HS-5 (cell line): ENCODE measurements around the gene SUFU.
A peak's percentile ranks its signal among the peaks of the same experiment; 100 is the strongest.

ENCODE experiments used
- DNase-seq: peaks from one replicate; pipeline ENCODE4 v3.0.0-alpha.2; 2012; ENCODE audit warnings: low read depth

Gene SUFU

DNA sequence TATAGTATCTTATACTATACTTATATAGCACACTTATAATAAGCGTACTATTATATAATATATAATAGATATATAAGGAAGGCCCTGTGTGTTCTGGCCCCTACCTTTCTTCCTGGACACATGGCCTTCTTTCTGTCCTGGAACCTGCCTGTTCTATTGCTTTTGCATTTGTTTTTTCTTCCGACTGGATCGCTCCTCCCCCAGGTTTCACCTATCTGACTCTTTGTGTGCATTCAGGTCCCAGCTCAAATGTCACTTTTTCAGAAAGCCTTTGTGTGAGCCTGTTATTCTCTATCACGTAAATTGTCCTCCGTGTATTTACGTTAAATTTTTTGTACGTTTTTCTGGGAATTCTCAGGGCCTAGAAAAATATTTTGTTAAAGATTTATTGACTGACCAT, 137.6 kb downstream of the SUFU start:
- no peak for DNase-seq

DNA sequence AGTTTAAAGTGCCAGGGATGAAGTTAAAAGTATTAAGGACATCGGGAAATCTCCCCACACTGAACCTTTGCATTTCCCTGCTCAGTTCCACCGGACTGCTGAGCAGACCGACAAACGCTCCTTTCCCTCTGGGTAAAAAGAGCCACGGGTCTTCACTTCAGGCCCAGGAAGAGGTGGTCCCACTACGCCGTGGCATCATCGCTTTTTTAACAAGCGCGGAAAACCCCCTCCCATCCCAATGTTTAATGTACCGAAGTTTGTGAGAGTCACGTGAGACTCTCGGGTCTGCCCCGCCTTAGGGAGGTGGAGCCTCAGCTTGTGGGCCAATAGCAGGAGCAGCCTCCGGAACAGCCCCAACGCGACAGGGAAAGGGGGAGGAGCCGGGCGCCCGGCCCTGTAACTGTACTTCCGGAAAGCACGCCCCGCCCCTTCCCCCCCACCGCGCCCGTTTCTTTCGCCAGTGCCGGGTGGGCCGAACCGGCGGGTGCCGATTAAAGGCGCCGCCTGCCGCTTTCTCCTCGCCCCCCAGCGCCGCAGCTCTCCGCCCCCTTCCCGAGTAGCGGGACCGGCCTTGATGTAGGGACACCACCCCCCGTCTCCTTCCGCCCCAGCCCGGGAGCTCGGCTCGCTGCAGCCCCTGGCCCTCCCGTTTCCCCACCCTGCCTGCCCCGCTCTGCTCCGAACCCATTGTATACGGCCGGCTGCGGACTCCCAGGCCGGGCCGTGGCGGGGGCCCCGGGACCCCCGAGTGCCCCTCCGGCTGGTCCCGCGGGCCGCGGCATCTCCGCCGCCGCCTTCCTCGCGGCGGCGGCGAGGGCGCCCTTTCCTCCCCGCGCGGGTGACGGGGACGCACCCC, 138.3 kb downstream of the SUFU start:
- peak; percentile 82 for DNase-seq

DNA sequence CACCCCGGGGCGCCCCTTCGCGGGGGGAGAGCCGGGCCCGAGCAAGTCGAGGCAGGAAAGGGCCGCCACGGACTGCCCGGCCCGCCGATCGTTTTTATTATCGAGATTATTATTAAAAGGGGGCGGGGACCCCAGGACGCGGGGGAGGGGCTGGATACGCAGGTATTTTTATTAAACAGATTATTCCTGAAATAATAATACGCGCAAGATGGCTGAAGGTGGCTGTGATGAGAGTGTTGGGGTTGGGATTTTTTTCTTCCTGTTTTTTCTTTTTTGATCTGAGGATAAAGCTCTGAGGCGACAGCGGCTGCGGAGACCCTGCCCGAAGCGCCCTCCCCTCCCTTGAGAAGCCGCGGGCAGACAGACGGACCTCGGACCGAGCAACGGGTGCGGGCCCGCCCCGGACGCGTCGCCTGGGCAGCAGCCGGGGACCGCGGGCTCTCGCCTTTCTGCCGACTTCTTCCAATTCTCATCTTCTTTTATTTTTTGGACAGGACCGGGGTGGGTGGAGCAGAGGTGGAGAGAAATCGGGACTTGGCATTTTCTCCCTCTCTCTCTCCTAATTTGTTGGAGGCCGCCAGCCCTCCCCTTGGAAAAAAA, 139.1 kb downstream of the SUFU start:
- no peak for DNase-seq

DNA sequence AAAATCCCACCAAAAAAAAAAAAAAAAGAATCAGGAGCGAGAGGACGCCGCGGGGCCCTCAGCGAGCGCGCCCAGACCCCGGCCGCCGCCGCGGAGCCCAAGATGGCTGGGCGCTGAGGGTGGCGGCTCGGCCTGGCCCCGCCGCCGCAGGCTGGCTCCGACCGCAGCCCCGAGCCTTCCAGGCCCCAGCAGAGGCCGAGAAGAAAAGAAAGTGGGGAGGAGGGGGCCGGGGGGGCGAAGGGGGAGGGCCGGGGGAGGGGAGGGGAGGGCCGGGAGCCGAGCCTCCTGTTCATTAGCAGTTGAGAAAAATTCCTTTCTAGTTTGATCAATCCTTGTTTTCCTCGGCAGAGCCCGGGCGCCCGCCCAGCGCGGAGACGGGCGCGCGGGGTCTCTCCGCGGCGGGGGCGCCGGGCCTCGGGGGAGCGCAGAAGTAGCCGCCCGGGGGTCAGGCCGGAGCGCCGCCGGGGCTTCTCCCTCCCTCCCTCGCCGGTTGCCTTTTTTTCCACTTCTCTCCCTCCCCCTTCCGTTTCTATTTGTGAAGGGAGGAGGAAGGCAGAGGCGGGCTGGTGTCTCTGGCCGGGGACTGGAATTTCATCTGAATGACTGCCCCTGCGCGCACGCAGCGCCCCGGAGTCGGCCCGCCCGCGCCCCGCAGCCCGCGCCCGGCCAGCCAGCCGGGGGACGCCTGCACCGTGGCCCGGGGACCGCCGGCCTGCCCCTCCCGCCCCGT, 139.7 kb downstream of the SUFU start:
- no peak for DNase-seq

DNA sequence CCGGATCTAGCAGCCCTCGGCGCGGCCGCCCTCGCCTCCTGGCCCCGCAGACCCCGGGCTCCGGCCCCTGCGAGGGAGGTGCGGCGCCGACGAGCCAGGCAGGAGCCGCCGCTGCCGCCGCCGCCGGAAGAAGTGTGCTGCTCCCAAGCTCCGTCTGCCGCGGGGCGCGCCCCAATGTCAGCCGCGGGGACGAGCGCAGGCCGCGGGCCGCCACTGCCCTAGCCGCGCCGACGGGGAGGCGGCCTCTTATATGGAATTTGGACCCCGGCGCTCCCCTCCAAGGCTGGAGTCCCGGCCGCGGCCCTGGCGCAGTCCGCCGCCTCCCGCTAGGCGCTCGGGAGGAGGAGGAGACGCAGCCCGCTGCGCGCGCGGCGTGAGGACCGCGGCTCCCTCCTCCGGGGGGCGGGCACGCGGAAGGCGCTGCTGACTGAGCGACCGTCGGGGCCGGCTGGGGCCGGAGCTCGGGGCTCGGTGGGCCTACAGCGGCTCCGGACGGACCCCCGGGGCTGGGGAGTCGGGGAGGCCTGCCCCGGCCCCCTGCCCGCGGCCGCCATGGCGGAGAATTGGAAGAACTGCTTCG, 140.4 kb downstream of the SUFU start, which contains the start of gene TRIM8:
Gene TRIM8, plus strand, starts transcription at position 414 of the 580 bp plus-strand sequence. Its CDS starts 139 bp downstream, at position 553.
- no peak for DNase-seq

DNA sequence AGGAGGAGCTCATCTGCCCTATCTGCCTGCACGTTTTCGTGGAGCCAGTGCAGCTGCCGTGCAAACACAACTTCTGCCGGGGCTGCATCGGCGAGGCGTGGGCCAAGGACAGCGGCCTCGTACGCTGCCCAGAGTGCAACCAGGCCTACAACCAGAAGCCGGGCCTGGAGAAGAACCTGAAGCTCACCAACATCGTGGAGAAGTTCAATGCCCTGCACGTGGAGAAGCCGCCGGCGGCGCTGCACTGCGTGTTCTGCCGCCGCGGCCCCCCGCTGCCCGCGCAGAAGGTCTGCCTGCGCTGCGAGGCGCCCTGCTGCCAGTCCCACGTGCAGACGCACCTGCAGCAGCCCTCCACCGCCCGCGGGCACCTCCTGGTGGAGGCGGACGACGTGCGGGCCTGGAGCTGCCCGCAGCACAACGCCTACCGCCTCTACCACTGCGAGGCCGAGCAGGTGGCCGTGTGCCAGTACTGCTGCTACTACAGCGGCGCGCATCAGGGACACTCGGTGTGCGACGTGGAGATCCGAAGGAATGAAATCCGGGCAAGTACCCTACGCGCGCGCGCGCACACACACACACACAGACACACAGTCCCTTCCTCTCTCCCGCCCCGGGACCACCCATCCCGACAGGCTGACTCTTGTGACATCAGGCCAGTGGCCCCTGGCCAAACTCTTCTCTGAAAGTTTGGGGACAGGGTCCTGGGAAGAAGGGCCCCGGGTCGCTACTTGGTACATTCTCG, 141.0 kb downstream of the SUFU start:
- DNase-seq = no peak

DNA sequence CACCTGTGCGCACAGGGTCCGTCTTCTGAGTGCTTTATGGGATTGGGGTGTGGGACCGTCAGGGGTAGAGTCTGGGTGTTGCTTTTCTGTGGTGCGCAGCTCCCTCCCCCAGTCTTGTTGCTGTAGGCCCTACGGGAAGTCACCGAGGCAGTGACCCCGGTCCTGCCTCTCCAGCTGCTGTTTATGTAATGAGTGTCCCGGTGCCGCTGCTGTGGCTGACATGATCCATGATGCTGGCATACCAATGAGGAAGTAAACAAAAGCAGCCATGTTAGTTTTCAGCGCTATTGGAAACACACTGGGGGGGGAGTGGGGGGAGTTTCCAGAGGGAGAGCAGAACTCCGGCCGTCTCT, 141.6 kb downstream of the SUFU start:
- peak; percentile 40 for DNase-seq

DNA sequence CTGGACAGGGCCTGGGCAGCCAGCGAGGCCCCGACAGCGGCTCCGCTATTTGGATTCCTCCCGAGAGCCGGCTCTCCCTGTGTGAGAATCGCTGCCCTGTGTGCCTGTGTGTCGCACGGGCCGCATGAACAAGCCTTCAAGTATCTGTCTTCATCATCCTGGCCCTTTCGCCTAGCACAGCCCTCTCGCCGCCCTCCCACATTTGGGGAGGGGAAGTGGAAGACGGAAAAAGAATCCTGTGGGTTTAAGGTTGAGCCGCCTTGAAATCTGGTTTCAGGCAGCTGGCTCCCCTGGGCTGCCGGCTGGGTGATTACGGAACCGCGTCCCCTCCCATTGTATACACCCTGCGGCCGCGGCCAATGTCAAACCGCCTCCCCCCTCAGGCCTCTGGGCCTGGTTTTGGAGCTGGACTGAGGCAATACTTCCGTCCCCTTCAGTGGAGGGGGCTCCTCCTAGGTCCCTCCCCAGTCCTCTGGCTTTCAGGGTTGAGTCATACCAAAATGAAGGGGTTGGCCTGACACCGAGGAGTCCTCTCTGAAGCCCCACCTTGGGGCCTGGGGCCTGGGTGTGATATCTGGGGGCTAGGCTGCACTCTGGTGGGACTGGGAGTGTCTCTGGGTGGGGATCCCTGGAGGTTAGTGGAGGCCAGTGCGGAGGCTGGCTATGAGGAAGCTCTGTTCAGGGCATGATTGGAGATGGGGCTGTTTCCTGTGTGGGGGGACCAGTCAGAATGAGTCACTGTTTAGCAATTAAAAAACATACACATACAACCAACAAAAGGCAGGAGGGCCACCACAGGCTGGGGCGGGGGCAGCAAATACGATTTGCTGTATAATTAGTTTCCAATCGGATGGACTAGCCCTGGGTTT, 142.2 kb downstream of the SUFU start:
- DNase-seq = peak; percentile 95

DNA sequence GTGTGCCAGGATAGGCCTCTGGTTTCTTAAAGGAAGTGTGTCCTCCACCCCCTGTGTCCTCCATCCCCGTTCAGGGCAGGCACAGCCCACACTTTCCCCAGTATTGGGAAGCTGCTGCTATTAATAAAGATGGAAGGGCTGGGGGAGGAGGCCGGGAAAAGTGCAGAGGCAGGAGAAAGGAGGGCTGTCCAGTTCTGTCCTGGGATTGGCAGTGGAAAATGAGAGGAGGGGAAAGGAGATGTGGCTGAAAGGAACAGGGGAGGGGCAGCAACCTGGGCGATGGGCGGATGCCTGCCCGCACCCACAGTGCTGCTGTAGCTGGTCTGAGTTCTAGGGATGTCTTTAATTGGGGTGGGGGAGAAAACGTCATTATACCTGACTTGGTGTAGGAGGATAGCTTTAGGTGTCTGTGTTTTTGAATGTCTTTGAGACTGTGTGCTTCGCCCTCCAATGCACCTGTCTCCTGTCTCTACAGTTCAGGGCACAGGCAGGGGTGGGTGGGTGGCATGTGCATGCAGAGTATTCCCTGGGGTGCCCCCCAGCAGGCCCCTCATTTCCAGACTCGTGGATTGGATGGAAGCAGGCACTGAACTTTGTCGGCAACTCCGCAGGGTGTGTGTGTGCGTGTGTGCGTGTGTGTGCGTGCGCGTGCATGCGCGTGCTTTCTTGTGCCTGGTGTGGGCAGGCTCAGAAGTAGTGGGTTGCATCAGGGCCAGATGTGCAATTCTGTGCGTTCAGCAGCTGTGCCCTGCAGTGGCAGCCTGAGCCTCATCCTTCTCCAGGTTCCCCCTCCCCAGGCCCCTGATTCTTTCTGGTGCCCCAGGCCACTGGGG, 143.1 kb downstream of the SUFU start:
- no peak for DNase-seq

DNA sequence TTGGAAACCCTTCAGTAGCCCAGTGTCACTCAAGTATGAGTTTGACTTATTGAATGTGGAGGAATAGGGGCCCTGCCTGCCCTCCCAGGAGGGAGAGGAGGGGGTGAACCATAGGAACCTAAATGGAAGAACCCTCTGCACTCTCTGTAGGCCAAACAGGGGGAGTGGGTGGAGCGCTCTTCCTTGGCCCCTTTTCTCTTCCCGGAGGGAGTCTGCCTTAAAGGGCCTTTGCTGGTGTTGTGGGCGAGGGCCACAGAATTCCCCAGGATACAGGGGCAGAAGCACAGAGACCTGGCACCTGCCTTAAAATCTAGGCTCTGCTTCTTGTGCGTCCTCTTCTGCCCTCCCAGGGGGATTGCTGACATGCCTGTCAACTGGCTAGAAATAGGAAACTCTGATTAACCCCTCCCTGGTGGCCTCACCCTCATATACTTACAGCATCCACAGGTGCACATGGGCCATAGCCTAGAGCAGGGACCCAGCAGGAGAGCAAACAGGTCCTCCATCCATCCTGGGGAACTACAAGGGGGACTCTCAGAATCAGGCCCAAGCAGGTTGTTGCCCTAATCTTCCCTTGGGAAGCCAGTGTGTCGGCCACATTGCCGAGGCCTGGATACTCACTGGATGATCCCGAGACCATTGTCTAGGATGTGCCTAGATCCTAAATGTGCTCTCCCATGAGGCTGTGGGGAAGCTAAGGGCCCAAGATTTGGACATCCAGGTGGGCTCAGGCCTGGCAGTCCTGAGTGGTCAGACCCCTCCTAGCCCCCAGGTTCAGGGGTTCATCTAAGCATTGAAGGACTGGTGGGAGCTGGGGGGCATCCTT, 143.9 kb downstream of the SUFU start:
- no peak for DNase-seq

DNA sequence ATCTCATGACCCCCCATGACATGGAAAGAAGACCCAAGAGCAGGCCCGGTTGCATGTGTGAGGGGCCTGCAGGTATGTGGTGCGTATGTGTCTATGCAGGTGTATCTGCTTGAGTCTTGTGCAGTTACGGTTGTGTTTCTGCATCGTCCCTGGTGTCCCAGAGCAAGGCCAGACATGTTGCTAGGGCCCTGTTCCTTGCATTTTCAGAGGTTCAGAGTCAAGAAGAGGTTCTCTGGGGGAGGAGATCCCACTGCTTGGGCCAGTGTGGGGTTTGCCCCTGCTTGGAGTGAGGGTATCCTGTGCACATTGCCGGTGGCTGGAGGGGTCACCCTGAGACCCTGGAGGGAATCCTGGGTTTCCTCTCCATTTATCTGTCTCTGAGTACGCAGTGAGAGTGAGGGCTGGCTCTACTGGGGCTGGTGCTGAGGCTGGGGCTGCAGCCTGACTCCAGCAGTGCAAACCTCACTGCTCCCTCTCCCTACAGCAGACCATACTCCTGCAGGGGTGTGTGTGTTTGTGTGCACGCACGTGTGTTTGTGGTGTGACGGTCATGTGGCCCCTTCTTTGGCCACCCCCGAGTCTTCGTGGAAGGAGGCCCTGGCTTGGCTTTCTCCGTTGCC, 144.6 kb downstream of the SUFU start:
- no peak for DNase-seq

DNA sequence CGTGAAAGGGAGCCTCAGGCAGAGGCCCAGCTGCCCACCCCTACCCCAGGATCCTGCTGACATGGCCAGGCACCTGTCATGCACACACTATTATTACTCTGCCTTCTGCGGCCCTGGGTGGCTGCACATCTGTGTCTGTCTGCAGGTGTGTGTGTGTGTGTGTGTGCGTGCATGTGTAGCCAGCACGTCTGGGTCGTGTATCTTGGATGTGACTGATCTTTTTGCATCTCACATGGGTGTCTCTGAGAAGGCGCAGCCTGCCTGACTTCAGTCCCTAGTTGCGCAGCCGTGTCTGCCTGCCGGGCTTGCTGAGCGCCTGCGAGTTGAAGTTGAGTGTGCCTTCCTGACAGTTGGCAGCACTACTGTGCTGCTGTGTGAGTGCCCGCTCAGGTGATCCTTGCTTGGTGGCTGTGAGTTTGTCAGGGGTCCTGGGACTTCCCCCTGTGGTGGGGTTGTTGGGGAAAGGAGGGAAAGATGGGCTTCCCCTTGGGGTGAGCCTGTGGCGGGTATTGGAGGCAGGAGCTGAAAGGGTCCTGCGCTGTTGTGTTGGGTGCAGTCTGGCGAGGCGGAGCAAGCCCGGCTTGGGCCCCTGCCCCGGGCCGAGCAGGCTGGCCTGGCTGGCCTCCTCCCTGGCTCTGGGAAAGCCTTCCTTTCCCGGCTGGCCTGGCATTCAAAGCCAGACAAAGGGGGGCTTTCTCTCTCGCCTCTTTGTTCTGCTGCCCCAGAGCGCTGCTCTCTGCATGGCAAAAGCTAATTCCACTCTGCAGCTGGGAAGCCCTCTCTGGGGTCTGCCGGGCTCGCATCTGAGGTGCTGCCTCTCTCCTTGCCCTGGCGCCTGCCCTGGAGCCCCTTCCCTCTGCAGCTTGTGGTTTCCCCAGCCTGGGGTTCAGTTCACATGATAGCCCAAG, 145.4 kb downstream of the SUFU start:
- DNase-seq = no peak

DNA sequence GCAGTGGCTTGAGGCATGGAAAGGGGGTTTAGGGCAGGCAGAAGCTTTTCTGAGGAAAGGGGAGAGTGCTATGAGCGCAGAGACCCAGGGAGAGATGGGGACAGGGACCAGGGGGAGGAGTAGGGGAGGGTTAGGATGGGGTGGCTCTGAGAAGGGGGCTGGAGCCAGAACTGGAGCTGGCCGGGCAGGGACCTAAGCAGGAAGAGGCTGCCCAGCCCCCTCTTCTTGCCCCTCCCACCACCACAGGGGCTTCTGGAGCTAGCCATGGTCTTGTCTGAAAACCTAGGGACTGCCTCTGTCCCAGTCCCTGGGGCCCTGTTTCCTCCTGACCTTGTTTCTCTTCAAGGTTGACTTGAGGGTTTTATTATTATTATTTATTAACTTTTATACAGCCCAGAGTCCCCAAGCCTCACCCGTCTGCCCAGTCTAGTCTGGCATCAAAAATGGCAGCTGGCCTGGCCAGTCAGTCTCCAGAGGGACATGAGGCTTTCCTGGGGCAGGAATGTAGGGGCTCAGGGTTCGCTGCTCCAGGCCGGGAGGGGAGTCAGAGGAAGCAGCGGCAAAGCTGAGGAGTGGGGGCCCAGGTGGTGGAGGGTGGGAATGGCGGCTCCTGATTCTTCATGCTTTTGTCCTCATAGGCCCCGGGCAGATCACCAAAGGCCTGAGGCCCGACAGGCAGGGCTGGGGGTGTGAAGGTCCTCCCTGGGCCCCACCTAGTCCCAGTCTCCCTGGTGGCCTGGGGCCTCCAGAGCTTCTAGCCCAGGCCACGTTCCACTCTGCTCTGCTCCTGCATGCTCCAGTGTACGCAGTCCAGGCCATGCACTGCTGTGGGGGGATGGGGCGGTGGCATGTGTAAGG, 146.3 kb downstream of the SUFU start:
- DNase-seq = no peak

DNA sequence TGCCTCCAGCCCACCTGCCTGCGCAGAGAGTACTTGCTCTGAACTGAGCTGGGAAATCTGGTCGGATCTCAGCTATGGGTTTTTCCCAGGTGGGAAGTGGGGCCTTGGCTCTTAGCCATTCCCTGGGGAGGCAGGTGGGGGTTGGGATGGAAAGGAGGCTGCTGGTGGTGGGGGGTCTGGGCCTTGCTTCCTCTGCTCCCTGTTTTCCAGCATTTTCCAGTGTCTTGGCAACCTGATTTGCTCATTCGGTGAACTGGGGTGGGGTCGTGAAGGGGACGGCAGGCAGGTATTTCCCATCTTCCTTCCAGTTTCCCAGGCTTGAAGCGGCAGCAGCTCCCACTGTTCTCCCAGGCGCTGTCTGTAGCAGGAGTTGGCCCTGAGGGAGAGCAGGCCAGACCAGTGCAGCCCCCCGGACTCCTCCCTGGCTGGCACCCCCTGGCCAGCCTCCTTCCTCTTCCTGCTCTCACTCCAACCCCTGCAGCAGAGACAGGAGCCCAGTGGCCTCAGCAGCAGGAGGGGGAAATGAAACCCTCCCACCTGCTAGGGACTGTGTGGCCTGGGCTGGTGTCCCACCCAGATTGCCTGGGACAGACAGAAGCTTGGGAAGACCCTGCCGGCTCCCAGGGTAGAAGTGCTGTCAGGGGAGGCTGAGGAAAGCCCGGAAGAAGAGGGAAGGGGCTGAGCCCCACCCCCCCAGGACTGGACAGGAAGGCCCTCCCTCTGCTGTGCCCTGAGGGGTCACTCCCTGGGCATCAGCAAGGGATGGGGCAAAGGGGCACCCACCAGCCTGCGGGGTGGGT, 147.1 kb downstream of the SUFU start:
- DNase-seq = no peak

DNA sequence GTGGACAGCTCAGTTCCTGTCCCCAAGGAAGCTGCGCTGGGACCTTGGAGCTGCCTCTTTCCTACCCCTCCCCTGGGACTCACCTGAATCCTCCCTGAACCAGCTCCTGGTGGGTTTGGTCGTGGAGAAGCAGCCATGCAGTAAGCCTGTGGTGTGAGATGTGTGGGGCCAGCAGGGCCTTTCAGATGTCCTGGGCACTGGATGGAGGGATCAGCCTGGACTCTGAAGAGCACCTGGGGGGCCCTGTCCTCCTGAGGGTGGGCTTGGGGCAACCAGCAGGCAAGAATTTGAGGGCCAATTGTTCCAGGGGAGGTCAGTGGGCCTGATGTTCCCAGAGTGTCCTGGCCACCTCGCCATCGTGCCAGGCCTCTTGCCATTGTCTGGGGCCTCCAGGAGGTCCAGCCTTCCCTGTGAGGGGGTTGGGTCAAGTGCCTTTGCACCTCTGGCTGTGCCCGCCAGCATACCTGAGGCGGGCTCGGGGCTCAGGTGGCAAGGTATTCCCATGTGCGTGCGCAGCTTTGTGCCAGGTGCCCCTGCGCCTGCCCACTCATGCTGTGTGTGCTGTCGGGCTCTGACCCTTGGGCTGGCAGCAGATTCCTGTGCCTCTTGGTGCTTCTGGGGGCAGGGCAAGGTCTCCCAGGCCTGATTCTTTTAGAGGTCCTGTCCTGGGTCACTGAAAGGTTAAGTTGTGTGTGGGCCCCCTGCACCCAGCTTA, 147.8 kb downstream of the SUFU start:
- no peak for DNase-seq
